Prostate gland (tissue), 2 donors: ENCODE data around the gene NCCRP1. TPM values are rescaled to one million over a fixed set of nuclear protein-coding genes. Genes with fewer than 3 reads are reported as not detected.

Experiments used
- DNase-seq: peaks from one replicate; pipeline ENCODE4 v3.0.0-alpha.2; 2019; ENCODE audit warnings: low spot score
- H3K27ac ChIP-seq, 2 donors: fragments of 200-600 bp; sonication (generic); 2 replicates each; pipeline ENCODE4 v1.5.1; 2017 to 2019
- H3K27me3 ChIP-seq: fragments of 200-600 bp; sonication (generic); replicated peaks from 2 replicates; pipeline ENCODE4 v1.5.1; 2019; ENCODE audit not compliant: insufficient read depth
- H3K36me3 ChIP-seq, 2 donors: fragments of 200-600 bp; sonication (generic); 1 replicate in 1 of 2; 2 replicates in 1 of 2; pipeline versions ENCODE4 v1.5.1 to v1.8.1; 2017 to 2019
- H3K4me1 ChIP-seq: fragments of 200-600 bp; sonication (generic); replicated peaks from 2 replicates; pipeline ENCODE4 v1.5.1; 2019
- H3K4me3 ChIP-seq, 2 donors: fragments of 200-600 bp; sonication (generic); 2 replicates each; pipeline ENCODE4 v1.5.1; 2017 to 2019
- H3K9me3 ChIP-seq: fragments of 200-600 bp; sonication (generic); 2 replicates; pipeline ENCODE4 v1.5.1; 2017
- POLR2A ChIP-seq: fragments of 450-650 bp; IDR thresholded peaks from one replicate; pipeline ENCODE4 v1.6.1; 2016; ENCODE audit warnings: antibody characterized with exemption, mild to moderate bottlenecking
- POLR2AphosphoS5 ChIP-seq: sonication (generic); formaldehyde crosslinking; IDR thresholded peaks from one replicate; pipeline ENCODE4 v1.6.1; 2017; ENCODE audit warnings: antibody characterized with exemption
- WGBS: methylation state at CpG from one replicate; pipeline ENCODE4 v1.1.5; 2018; 5-methylcytosine and 5-hydroxymethylcytosine counted together
- intact Hi-C: fragments of 100-400 bp; cut with DNase I; formaldehyde crosslinking; loops from one replicate; pipeline ENCODE4 v1.14.2; 2022
- total RNA-seq, 2 donors: library from RNA; depleted of rRNA; stranded (reverse); fragments of >200 nt; gene quantifications; one replicate each; pipeline ENCODE4 v1.1.0, GENCODE V29; 2016
- TF ChIP-seq, protein P1 (sequence below), 4 experiments: fragments of 200-600 bp in 2 of 4; fragments of 450-650 bp in 2 of 4; sonication (generic) in 2 of 4; IDR thresholded peaks; 1 replicate in 3 of 4; 2 replicates in 1 of 4; pipeline ENCODE4 v1.5.1; 2016 to 2019; ENCODE audit warnings: antibody characterized with exemption in 4 of 4, mild to moderate bottlenecking in 2 of 4, moderate library complexity in 2 of 4

The NCCRP1 gene
- total RNA-seq, 2 donors from 2014 or later, result 1.4 to 2.7 TPM

DNA sequence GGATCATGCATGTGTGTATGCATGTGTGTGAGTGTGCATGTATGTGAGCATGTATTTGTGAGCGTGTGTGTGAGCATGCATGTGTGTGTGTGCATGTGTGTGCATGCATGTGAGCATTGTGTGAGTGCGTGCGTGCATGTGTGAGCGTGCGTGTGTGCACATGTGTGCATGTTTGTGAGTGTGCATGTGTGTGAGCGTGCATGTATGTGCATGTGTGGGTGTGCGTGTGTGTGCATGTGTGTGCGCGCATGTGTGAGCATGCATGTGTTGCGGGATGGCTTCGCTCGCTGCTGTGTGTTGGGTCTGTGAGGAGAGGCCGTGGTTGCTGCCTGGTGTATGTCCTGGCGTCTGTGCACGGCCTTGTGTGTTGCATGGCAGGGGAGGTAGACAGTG is 38.8 kb upstream of the NCCRP1 start:
- Histone ChIP-seq H3K27me3 (no peaks in the 10 kb centered on the region), H3K9me3 (no peaks in the 10 kb centered on the region), H3K27ac (peak overlapping the region in 1 of 2 donors; percentile 88), H3K4me3 (peak overlapping the region; percentile 24 to 40), H3K4me1 (peaks cover 63% of the 10 kb centered on the region), H3K36me3 (no peaks in the 10 kb centered on the region)
- TF ChIP-seq POLR2A, result no peak
- TF ChIP-seq, protein P1, sequence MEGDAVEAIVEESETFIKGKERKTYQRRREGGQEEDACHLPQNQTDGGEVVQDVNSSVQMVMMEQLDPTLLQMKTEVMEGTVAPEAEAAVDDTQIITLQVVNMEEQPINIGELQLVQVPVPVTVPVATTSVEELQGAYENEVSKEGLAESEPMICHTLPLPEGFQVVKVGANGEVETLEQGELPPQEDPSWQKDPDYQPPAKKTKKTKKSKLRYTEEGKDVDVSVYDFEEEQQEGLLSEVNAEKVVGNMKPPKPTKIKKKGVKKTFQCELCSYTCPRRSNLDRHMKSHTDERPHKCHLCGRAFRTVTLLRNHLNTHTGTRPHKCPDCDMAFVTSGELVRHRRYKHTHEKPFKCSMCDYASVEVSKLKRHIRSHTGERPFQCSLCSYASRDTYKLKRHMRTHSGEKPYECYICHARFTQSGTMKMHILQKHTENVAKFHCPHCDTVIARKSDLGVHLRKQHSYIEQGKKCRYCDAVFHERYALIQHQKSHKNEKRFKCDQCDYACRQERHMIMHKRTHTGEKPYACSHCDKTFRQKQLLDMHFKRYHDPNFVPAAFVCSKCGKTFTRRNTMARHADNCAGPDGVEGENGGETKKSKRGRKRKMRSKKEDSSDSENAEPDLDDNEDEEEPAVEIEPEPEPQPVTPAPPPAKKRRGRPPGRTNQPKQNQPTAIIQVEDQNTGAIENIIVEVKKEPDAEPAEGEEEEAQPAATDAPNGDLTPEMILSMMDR (IDR thresholded peaks at IDR 0.05), result no peak
- TF ChIP-seq POLR2AphosphoS5, result no peak
- DNase-seq, result no peak
- 91% methylated on average over 15 of the region's 15 CpGs for WGBS
- intact Hi-C loops, result no loop called here

DNA sequence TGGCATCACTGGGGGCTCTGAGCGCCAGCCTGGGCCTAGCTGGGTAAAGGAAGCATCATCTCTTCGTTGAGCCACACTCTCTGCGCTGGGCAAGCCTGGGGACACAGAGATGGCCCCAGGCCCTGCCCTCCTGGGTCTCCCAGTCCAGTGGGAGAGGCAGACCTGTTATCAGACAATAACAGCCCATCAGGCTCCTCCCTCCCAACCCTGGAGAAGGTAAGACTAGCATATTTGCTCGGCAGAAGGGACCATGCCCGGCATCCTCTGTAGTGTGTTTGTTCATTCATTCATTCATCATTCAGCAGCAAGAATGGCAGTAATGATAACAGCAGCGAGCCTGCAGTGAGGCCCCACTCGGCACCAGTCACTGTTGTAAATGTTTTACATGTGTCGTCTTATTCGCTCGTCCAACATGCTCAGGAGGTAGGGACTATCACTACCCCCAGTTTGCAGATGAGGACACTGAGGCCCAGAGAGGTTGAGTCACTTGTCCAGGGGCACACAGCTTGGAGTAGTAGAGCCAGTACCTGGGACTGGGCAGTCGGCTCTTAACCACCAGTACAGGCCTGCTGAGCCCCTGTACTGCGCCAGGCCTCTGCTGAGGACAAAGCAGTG is 38.0 kb upstream of the NCCRP1 start:
- peaks cover 63% of the 10 kb centered on the region for H3K4me1 ChIP-seq
- H3K4me3 ChIP-seq, result peak overlapping the region in 1 of 2 donors; percentile 40
- intact Hi-C loops, result no loop called here
- no peaks in the 10 kb centered on the region for H3K9me3 ChIP-seq
- DNase-seq, result no peak
- TF ChIP-seq POLR2AphosphoS5, result no peak
- no peak for TF ChIP-seq POLR2A
- TF ChIP-seq, protein P1 (IDR thresholded peaks at IDR 0.05), result no peak
- 77% methylated on average over 10 of the region's 12 CpGs for WGBS
- no peaks in the 10 kb centered on the region for H3K27me3 ChIP-seq
- H3K36me3 ChIP-seq, result no peaks in the 10 kb centered on the region
- peak overlapping the region in 1 of 2 donors; percentile 88 for H3K27ac ChIP-seq

DNA sequence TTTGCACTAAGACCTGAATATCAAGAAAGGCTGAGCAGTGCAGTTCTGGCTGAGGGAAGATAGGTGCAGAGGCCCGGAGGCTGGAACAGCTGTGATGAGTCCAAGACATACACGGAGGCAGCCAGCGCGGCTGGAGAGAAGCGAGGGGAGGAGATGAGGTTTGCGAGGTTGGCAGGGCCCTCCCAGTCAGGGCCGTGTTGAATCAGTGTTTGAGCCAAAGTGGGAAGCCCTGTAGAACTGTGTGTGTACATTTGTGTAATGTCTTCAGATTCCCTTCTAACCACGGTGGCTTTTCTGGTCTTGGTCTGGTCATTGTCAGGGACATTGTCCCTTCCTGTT is 36.3 kb upstream of the NCCRP1 start:
- no peaks in the 10 kb centered on the region for H3K36me3 ChIP-seq
- H3K27ac ChIP-seq, result peak overlapping the region; percentile 85 to 88
- H3K4me3 ChIP-seq, result no peak overlapping the region
- TF ChIP-seq, protein P1 (IDR thresholded peaks at IDR 0.05), result peak in 1 of 4 experiments; percentile 46
- TF ChIP-seq POLR2A (no peak), POLR2AphosphoS5 (peak; percentile 89)
- intact Hi-C loops, result no loop called here
- peaks cover 50% of the 10 kb centered on the region for H3K4me1 ChIP-seq
- H3K9me3 ChIP-seq, result no peaks in the 10 kb centered on the region
- peak; percentile 95 for DNase-seq
- H3K27me3 ChIP-seq, result no peaks in the 10 kb centered on the region
- WGBS, result 6% methylated on average over 8 of the region's 8 CpGs

- intact Hi-C loops, result no loop called here
- H3K27me3 ChIP-seq, result no peaks in the 10 kb centered on the region
- H3K27ac ChIP-seq, result peak overlapping the region; percentile 85 to 88
- WGBS, result 42% methylated on average over 21 of the region's 21 CpGs
- no peaks in the 10 kb centered on the region for H3K9me3 ChIP-seq
- no peak for TF ChIP-seq POLR2AphosphoS5
- TF ChIP-seq POLR2A, result no peak
- TF ChIP-seq, protein P1 (IDR thresholded peaks at IDR 0.05), result no peak
- peaks cover 46% of the 10 kb centered on the region for H3K4me1 ChIP-seq
- DNase-seq, result peak; percentile 54
- H3K36me3 ChIP-seq, result no peaks in the 10 kb centered on the region
- no peak overlapping the region for H3K4me3 ChIP-seq
Observed at GRCh38 chr19:39160889-39161672, 35.7 kb upstream of the NCCRP1 start.
